ENCODE data around the gene EPB41L1.

DNA sequence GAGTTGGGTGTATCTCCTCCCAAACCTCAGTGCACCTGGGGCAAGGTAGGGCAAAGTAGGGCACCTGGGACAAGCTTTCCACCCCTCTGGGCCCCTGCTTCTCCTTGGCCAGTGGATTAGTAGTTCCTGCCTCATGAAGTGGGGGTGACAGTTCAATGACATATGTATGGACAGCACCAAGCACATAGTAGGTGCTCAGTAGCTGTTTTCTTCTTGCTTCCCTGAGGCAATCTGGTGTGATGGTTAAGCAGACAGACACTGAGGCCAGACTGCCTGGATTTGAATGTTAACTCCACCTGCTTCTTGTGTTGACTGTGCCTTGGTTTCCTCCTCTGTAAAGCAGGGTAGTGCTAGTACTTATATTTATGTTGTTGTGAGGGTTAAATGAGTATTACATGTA lies 25.8 kb downstream of the EPB41L1 start:
- TF ChIP-seq CTCF (conservative IDR thresholded peaks at IDR 0.05) (no peak), EZH2 (IDR thresholded peaks at IDR 0.05; ENCODE audit: low read depth) (no peak)
